Neural cell (in vitro differentiated cells): ENCODE data around the gene AGK.

Source experiments
- EP300 ChIP-seq: fragments of 450-650 bp; conservative IDR thresholded peaks from 2 replicates; pipeline ENCODE4 v1.6.1; 2014; ENCODE audit warnings: antibody characterized with exemption, mild to moderate bottlenecking, moderate library complexity; ENCODE audit not compliant: poor library complexity, severe bottlenecking
- EZH2 ChIP-seq: fragments of 200-600, 300-800 bp; shearing (Covaris generic), sonication (generic); IDR thresholded peaks from 2 replicates; pipeline ENCODE4 v1.6.1; 2014; ENCODE audit warnings: antibody characterized with exemption, low read length, borderline replicate concordance, mild to moderate bottlenecking; ENCODE audit not compliant: insufficient read depth, poor library complexity, severe bottlenecking
- TAF1 ChIP-seq: IDR thresholded peaks from 2 replicates; pipeline ENCODE4 v1.6.1; 2012; ENCODE audit warnings: low read depth
- TF ChIP-seq, protein P1 (sequence below): fragments of 450-650 bp; IDR thresholded peaks from 2 replicates; pipeline ENCODE4 v1.5.1; 2014; ENCODE audit warnings: antibody characterized with exemption, mild to moderate bottlenecking, moderate library complexity; ENCODE audit not compliant: poor library complexity, severe bottlenecking

DNA sequence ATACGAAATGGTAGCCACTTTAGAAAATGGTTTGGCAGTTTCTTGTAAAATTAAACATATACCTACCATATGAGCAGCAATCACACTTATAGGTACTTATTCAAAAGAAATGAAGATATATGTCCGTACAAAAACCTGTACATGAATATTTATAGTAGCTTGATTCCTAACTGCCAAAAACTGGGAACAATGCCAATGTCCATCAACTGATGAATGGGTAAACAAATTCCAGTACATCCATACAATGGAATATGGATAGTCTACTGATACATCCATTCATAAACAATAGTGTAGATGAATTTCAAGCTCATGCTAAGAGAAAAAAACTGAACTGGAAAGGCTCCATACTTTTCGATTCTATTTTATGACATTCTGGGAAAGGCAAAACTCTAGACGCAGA lies 68.5 kb downstream of the AGK start:
- TF ChIP-seq TAF1: no peak
- no peak for TF ChIP-seq EP300
- TF ChIP-seq, protein P1, sequence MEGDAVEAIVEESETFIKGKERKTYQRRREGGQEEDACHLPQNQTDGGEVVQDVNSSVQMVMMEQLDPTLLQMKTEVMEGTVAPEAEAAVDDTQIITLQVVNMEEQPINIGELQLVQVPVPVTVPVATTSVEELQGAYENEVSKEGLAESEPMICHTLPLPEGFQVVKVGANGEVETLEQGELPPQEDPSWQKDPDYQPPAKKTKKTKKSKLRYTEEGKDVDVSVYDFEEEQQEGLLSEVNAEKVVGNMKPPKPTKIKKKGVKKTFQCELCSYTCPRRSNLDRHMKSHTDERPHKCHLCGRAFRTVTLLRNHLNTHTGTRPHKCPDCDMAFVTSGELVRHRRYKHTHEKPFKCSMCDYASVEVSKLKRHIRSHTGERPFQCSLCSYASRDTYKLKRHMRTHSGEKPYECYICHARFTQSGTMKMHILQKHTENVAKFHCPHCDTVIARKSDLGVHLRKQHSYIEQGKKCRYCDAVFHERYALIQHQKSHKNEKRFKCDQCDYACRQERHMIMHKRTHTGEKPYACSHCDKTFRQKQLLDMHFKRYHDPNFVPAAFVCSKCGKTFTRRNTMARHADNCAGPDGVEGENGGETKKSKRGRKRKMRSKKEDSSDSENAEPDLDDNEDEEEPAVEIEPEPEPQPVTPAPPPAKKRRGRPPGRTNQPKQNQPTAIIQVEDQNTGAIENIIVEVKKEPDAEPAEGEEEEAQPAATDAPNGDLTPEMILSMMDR: no peak
- TF ChIP-seq EZH2: no peak
